Uterus (tissue), 2 donors: Measurements from ENCODE around the gene C4A.

ENCODE experiments used
- POLR2A ChIP-seq, 2 donors: fragments of 450-650 bp; IDR thresholded peaks; one replicate each; pipeline ENCODE4 v1.6.1; 2016; ENCODE audit warnings: antibody characterized with exemption in 2 of 2, mild to moderate bottlenecking in 1 of 2, moderate library complexity in 1 of 2
- TF ChIP-seq, protein P1 (sequence below), 4 experiments: fragments of 200-600 bp in 2 of 4; fragments of 450-650 bp in 2 of 4; sonication (generic) in 2 of 4; IDR thresholded peaks; one replicate each; pipeline ENCODE4 v1.5.1; 2016 to 2019; ENCODE audit warnings: antibody characterized with exemption in 4 of 4, mild to moderate bottlenecking in 2 of 4, moderate library complexity in 1 of 4

DNA sequence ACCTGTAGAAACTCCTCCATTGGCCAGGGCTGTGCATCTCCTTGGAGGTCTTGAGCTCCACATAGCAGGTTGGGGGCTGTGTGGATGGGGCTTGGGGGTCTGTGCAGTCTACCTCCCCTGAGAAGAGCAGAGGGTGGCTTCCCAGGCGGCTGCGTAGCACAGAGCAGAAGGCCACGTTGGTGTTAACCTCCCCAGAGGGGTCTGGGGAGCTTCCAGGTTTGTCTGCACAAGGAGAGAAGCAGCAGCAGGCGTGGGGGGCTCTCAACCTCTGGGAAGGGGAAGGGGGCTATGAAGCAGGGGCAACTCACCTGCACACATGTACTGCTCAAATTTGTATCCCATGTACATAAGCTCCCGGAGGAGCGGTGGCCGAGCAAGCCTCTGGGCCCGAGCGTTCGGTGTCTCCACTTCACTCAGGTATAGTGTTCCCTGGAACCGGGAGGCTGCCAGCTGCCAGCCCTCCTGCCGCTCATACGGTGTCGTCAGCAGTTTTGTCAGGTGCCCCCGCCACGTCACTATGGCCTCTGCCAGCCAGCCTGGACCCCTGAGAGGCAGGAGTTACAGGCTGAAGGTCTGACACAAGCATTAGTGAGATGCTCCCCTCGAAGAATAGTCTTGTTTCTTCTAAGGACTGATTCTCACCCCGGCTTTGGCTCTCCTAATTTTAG, 11.1 kb upstream of the C4A start:
- TF ChIP-seq, protein P1, sequence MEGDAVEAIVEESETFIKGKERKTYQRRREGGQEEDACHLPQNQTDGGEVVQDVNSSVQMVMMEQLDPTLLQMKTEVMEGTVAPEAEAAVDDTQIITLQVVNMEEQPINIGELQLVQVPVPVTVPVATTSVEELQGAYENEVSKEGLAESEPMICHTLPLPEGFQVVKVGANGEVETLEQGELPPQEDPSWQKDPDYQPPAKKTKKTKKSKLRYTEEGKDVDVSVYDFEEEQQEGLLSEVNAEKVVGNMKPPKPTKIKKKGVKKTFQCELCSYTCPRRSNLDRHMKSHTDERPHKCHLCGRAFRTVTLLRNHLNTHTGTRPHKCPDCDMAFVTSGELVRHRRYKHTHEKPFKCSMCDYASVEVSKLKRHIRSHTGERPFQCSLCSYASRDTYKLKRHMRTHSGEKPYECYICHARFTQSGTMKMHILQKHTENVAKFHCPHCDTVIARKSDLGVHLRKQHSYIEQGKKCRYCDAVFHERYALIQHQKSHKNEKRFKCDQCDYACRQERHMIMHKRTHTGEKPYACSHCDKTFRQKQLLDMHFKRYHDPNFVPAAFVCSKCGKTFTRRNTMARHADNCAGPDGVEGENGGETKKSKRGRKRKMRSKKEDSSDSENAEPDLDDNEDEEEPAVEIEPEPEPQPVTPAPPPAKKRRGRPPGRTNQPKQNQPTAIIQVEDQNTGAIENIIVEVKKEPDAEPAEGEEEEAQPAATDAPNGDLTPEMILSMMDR (IDR thresholded peaks at IDR 0.05): no peak
- TF ChIP-seq POLR2A (IDR thresholded peaks at IDR 0.05): no peak
